Body of pancreas (tissue), 4 donors: ENCODE data around the gene KATNIP. TPM values are rescaled to one million over a fixed set of nuclear protein-coding genes. Genes with fewer than 3 reads are reported as not detected.

Experiments used
- ATAC-seq: fragments of 150-250 bp; one replicate; pipeline ENCODE4 v1.9.1; 2016
- DNase-seq, 4 donors: peaks; one replicate each; pipeline ENCODE4 v3.0.0-alpha.2; 2019
- H3K27ac ChIP-seq, 4 donors: fragments of 200-600 bp; sonication (generic); 1 replicate in 3 of 4; 2 replicates in 1 of 4; pipeline versions ENCODE4 v1.5.1 to v1.6.1; 2016 to 2019; ENCODE audit warnings: mild to moderate bottlenecking in 1 of 4, mixed read lengths in 1 of 4, moderate library complexity in 1 of 4
- H3K27me3 ChIP-seq, 2 donors: fragments of 200-600 bp; sonication (generic); one replicate each; pipeline ENCODE4 v1.6.0; 2016; ENCODE audit warnings: mild to moderate bottlenecking in 1 of 2
- H3K36me3 ChIP-seq, 2 donors: fragments of 200-600 bp; sonication (generic); replicated peaks in 1 of 2; 2 replicates each; pipeline ENCODE4 v1.5.1; 2016; ENCODE audit warnings: low read depth in 2 of 2; ENCODE audit not compliant: insufficient read depth in 1 of 2
- H3K4me1 ChIP-seq: fragments of 200-600 bp; sonication (generic); one replicate; pipeline ENCODE4 v1.6.0; 2016
- H3K4me3 ChIP-seq, 2 donors: fragments of 200-600 bp; sonication (generic); 1 replicate in 1 of 2; 2 replicates in 1 of 2; pipeline ENCODE4 v1.5.1; 2016 to 2019
- H3K9me3 ChIP-seq, 3 donors: fragments of 200-600 bp; sonication (generic); 1 replicate in 2 of 3; 2 replicates in 1 of 3; pipeline ENCODE4 v1.5.1; 2016
- CTCF ChIP-seq, 7 experiments: fragments of 450-650 bp in 4 of 7; fragments of 200-600 bp in 3 of 7; sonication (generic) in 3 of 7; IDR thresholded peaks; one replicate each; pipeline ENCODE4 v1.5.1; 2016 to 2019; ENCODE audit warnings: antibody characterized with exemption in 7 of 7
- POLR2A ChIP-seq, 3 donors: fragments of 450-650 bp; IDR thresholded peaks; one replicate each; pipeline ENCODE4 v1.6.1; 2016; ENCODE audit warnings: antibody characterized with exemption in 3 of 3, mild to moderate bottlenecking in 2 of 3
- WGBS, 2 donors: methylation state at CpG; one replicate each; pipeline ENCODE4 v1.1.5; 2017; 5-methylcytosine and 5-hydroxymethylcytosine counted together
- intact Hi-C: fragments of 100-400 bp; cut with DNase I; formaldehyde crosslinking; loops from one replicate; pipeline ENCODE4 v1.15.1; 2023
- total RNA-seq, 2 donors: library from RNA; depleted of rRNA; stranded (reverse); fragments of >200 nt; gene quantifications; one replicate each; pipeline ENCODE4 v1.1.0, GENCODE V29; 2016

Gene KATNIP
- total RNA-seq, 2 donors from 2014 or later, result 23.4 to 25.7 TPM

- Histone ChIP-seq H3K4me1 (peaks cover 10% of the 10 kb centered on the region), H3K4me3 (no peak overlapping the region), H3K9me3 (peaks cover 0 to 9% (median 0%) of the 10 kb centered on the region in 3 donors), H3K27ac (peak overlapping the region in 2 of 4 donors; percentile 19 to 41), H3K36me3 (peaks cover 9 to 31% of the 10 kb centered on the region in 2 donors), H3K27me3 (no peaks in the 10 kb centered on the region)
- ATAC-seq (peak; percentile 49), DNase-seq (peak in 3 of 4 donors; percentile 10 to 20 (median 12))
- intact Hi-C loops, result no loop called here
- WGBS, 2 donors, result 85 to 87% methylated on average over 16 of the region's 16 CpGs
- TF ChIP-seq POLR2A (IDR thresholded peaks at IDR 0.05) (peak in 2 of 3 donors; percentile 12), CTCF (IDR thresholded peaks at IDR 0.05) (no peak)
These were observed 28.8 kb upstream of the KATNIP start for GRCh38 chr16:27520982-27521673.

- H3K4me1 ChIP-seq, result no peaks in the 10 kb centered on the region
- WGBS, 2 donors, result 92 to 93% methylated on average over 6 of the region's 6 CpGs
- H3K36me3 ChIP-seq, result peaks cover 18 to 33% of the 10 kb centered on the region in 2 donors
- intact Hi-C loops, result no loop called here
- DNase-seq (no peak), ATAC-seq (no peak)
- peaks cover 0 to 9% (median 0%) of the 10 kb centered on the region in 3 donors for H3K9me3 ChIP-seq
- H3K27me3 ChIP-seq, result no peaks in the 10 kb centered on the region
- H3K4me3 ChIP-seq, result no peak overlapping the region
- no peak for TF ChIP-seq POLR2A (IDR thresholded peaks at IDR 0.05)
- TF ChIP-seq CTCF (IDR thresholded peaks at IDR 0.05), result no peak
- H3K27ac ChIP-seq, result no peak overlapping the region
These were observed 27.7 kb upstream of the KATNIP start for GRCh38 chr16:27522173-27522707.

GRCh38 chr16:27526180-27526579, 23.8 kb upstream of the KATNIP start:
- DNase-seq (peak; percentile 39 to 71 (median 50)), ATAC-seq (no peak)
- intact Hi-C loops, result no loop called here
- Histone ChIP-seq H3K27me3 (no peaks in the 10 kb centered on the region), H3K36me3 (peaks cover 20 to 33% of the 10 kb centered on the region in 2 donors), H3K9me3 (peaks cover 0 to 9% (median 0%) of the 10 kb centered on the region in 3 donors), H3K4me3 (no peak overlapping the region), H3K4me1 (no peaks in the 10 kb centered on the region), H3K27ac (no peak overlapping the region)
- TF ChIP-seq CTCF (IDR thresholded peaks at IDR 0.05), result no peak
- no peak for TF ChIP-seq POLR2A (IDR thresholded peaks at IDR 0.05)
- WGBS, 2 donors, result 77 to 83% methylated on average over 6 of the region's 6 CpGs

GRCh38 chr16:27528294-27528693, 21.6 kb upstream of the KATNIP start:
- 93 to 98% methylated on average over 4 of the region's 4 CpGs for WGBS, 2 donors
- peaks cover 20 to 34% of the 10 kb centered on the region in 2 donors for H3K36me3 ChIP-seq

More at GRCh38 chr16:27528294-27528693, 21.6 kb upstream of the KATNIP start:
- H3K9me3 ChIP-seq, result peaks cover 0 to 9% (median 0%) of the 10 kb centered on the region in 3 donors
- DNase-seq (no peak), ATAC-seq (no peak)
- H3K4me3 ChIP-seq, result no peak overlapping the region
- TF ChIP-seq POLR2A (IDR thresholded peaks at IDR 0.05) (no peak), CTCF (IDR thresholded peaks at IDR 0.05) (no peak)
- H3K4me1 ChIP-seq, result no peaks in the 10 kb centered on the region
- no peaks in the 10 kb centered on the region for H3K27me3 ChIP-seq
- H3K27ac ChIP-seq, result no peak overlapping the region
- intact Hi-C loops, result no loop called here
